COLO668 (cell line): ENCODE measurements around the gene CACYBP.
A peak's percentile ranks its signal among the peaks of the same experiment; 100 is the strongest.

Source experiments
- DNase-seq: peaks from one replicate; lab custom pipeline; 2025; ENCODE audit not compliant: unreplicated experiment; lab: John Stamatoyannopoulos, UW

Gene CACYBP, protein sequence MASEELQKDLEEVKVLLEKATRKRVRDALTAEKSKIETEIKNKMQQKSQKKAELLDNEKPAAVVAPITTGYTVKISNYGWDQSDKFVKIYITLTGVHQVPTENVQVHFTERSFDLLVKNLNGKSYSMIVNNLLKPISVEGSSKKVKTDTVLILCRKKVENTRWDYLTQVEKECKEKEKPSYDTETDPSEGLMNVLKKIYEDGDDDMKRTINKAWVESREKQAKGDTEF

DNA sequence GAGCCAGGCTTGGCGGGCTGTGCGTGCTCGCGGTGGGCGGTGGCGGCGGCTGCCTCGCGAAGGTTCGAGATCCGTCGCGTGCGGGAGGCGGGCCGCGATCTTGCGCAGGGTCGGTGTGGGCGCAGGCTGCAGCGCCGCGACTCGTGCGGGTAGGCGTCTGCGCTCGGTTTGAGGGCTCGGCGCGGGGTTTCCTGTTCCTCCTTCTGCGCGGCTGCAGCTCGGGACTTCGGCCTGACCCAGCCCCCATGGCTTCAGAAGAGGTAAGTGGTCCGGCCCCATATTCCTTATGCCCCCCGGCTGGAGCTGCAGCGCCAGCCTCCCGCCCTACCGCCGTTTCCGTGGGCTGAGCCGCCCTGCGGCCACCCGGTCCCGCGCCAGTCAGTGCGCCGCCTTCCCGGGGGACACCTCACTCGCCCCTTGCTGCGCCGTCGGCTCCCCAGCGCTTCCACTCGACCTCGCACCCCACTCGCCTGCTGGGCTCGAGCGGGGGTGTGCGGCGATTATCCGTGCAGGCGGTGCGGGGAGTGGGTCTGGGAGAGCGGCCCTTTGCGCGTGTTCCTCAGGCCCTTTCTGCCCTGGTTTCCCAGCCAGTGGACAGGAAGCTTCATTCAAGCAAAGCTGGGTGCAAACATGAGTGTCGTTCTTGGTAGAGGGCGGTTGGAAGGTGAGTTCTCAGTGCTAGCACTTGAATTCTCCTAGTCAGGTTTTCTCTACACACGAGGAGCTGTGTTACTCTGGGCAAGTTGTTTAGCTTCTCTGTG lies at the start of gene CACYBP:
Gene CACYBP (plus strand): TSS at position 12 of the 761 bp plus-strand sequence. CDS start 234 bp downstream, at position 246.
- peak; percentile 74 for DNase-seq

DNA sequence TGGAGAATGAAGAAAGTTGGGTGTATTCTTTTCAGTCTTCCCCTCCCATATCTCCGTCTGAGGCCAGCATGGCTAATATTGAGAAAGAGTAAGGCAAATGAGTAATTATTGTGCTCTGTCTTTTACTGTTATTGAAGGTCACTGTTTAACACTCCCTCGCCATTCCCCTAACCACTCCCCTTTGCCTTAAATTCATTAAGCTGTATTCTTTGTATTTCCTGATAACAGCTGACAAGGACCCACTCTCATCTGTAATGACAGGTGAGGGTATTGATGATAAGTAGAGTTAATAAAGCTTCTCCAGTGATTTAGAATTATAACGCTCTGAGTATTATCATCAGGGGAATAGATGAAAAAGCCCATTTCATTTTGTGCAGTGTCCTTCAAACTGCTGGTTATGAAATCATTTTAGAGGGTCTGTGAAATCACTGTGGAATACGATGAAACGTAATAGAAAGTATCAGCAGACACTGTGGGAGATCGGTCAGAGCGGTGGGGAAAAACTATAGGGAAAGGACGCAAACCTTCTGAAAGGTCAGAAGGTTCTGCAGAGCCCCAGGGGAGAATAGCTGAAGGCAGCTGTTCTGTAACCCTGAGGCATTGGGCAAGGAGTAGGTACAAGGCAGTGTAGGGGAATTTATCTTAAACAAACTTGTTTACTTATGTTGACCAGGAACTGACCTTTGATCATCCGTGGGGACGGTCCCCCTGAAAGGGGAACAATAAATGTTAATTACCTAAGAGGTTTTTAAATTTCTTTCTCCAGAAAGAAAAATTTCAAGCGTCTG lies 46.3 kb upstream of the CACYBP start:
- peak; percentile 48 for DNase-seq

DNA sequence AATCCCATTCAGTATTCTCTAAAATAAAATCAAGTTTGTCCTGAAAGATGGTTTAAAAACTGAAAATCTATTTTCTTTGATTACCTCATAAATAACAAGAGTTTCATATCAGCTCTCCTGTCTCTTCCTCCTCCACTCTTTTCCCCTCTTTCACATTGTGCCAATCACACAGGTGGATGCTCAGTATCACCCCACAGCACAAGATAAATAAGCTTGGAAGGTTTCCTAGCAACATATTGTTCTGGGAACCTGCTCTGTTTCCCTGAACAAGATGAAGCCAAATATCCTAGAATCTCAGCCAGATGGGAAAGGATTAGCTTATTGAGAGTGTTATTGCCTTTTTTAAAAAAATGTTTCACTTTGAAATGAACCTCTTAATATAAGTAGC lies 45.7 kb upstream of the CACYBP start:
- DNase-seq: peak; percentile 57

DNA sequence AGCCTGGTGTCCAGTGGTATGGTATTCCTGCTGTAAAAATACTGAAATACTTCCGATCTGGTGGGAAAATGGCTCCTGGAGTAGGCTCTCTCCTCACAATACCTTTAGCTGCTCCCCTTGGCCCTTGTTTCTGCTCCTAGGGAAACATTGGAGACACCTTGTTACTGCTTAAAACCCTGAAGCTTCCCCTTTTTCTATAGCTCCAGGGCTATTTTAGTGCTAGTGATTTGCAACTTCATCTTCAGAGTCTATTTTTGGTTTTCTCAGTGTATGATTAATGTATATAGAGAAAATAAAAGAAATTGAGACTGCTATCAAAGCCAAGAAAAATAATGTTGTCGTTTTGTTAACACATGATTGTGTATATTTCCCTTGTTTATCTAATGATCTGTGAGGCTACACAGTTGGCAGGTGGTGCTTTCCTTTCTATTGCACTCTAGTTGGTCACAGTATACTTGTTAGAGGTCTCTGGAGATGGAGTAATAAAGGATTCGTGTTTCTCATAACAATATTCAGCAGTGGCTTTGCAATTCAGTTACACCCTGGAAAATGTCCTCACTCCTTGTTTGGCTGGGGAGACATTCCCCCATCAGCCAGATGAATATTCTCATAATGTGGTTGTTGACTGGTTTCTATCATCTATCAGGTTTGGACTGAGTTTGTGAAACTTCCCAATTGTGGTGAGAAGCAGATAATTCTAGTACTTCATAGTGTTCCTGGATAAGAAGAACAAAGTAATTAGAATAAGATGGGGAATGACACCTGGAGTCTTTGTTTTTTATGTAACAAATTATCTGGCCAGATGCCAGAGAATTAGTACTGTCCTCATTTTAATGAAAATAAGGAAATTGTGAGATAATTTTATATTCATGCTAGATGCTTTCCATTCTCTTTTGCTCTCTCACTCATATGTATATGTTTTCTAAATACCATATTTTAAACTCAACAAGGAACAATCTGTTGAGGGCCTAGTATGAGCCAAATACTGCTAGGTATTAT lies 44.8 kb upstream of the CACYBP start:
- DNase-seq: peak; percentile 29

DNA sequence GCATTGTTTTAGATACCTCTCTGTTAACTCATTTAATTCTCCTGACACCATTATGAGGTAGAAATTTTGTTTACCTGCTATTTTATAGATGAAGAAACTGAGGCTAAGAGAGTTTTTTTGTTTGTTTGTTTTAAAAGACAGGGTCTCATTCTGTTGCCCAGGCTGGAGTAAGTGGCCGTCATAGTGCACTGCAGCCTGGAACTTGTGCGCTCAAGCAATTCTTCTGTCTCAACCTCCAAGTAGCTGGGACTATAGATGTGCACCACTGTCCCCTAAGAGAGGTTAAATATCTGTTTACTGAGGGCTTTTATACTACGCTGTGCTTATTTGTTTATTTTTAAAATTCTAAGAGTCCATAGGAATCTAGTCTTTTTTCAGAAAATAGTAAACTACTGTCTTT lies 43.7 kb upstream of the CACYBP start:
- no peak for DNase-seq

DNA sequence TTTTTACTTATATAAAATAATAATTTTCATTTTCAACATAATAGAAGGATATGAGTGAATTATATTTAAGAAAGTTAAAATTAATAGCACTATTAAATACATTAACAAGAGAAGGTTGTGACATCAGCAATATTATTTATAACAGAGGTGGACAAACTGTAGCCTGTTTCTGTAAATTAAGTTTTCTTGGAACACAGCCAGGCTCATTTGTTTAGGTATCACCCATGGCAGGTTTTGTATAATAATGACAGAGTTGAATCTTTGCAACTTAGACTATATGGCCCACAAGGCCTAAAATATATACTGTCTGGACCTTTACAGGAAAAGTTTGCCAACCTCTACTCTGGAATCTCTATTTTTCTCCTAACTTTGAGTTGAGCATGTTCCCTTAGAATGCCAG lies 42.8 kb upstream of the CACYBP start:
- no peak for DNase-seq

DNA sequence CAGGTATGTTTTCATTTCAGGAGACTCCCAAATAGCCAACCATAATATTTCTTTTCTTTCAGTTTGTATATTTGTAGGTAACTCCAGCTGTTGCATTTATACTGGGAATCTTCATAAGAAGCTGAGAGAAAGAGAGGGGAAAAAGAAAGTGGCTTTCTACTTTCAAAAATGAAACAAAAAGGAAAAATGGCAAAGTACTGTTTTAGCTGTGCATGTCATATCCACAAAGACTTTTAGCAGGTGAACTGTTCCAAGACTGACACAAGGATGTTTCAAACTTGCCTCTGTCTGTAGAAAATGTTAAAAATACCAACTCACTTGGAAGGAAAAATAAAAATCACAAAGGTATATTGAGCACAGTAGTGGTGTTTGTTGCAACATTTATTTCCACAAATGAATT lies 41.9 kb upstream of the CACYBP start:
- no peak for DNase-seq

DNA sequence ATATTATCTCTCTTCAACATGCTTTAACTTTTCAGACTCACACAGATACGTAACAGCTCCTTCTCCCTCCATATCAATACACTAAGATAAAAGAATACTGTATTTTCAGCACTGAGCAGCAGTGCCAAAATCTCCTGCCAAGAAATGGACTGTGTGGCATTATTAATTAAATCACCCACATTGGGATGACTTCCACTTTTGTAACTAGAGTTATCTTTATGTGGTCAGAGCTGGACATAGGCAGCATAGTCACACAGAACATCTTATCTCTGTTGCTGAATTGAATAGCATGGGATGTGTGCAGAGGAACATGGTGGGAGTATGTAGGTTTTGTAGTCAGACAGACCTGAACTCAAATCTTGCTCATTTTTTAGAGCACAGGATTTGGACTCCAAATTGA lies 41.4 kb upstream of the CACYBP start:
- DNase-seq: no peak

DNA sequence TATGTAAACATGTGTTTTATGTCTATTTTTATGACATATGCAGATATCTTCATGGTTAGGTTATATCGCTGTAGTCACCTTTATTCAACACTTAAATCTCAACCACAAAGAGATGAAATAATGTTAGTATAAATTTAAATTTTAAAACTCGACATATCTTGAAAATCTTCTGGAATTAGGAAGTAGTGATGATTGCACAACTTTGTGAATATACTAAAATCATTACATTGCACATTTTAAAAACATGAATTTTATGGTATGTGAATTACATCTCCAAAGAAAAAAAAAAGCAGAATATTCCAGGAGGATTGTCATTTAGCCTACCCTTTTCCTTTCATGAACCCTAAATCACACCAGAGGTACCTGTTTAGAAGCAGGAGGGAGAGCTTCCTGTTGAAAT lies 39.4 kb upstream of the CACYBP start:
- DNase-seq: no peak

DNA sequence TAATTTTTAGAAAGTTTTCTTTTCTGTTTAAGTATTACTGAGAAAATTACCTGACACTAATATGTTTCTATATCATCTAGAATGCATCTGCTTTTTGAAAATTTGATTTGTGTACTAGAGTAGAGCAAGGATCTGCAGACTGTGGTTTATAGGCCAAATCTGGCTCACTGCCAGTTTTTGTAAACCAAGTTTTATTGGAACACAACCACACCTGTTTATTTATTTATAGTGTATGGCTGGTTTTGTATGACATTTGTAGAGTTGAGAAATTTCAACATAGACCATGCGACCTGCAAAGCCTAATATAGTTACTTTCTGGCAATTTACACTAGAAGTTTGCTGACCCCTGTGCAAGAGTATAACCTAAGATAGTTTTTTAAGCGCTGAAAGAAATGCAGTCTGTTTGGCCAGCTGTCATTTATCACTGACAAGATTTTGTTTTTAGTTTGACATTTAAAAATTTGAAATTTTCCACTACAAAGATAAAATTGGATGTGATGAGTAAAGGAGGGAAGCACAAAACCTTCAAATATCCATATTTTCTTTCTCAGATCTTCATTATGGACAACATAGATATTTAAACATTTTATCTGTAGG lies 36.1 kb upstream of the CACYBP start:
- peak; percentile 43 for DNase-seq

DNA sequence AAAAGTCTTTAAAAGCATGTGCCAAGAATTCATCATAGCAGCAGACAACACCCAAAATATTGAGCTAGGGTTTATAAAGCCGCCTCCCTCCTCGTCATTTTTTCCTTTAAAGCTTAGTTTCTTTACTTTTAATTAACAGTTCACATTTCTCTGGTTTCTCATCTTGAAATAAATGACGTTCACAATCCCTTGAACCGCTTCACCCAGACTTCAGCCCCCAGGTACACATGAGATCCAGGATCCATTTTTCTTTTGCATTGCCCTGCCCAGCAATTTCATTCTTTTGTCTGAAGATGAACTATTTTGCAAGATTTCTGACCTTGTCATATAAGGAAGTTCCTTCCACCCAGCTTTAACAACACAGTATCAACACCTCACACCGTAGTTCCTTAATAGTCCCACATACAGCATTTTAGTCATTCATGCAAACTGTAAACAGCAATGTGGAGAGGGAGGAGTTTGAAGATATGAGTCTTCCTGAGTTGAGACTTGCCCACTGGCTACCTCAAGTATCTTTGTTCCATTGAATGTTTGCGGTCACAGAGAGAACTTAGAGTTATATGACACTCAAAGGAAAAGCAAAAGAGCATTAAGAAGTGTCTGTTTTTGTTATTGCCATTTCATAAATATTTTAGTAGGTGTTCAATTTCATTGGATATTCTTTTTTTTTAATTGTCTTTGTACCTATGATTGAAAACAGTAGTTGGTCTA lies 35.3 kb upstream of the CACYBP start:
- no peak for DNase-seq

DNA sequence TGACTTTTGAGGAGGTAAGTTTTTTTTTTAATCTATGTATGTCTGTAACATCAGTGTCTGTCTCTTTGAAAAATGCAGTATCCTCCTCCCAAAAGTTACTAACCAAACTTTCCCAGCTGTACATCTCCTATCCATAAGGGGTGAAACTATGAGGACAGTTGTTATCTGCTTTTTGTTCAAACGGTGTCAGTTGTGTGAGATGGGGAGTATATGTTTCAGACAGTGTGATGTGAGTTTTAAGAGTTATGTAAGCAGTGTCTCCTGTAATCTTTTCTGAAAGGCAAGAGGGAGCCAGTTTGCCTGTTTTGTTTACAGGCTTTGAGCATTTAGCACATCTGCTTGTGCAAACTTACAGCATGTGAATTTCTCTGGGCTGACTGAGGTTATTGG lies 34.8 kb upstream of the CACYBP start:
- DNase-seq: no peak

DNA sequence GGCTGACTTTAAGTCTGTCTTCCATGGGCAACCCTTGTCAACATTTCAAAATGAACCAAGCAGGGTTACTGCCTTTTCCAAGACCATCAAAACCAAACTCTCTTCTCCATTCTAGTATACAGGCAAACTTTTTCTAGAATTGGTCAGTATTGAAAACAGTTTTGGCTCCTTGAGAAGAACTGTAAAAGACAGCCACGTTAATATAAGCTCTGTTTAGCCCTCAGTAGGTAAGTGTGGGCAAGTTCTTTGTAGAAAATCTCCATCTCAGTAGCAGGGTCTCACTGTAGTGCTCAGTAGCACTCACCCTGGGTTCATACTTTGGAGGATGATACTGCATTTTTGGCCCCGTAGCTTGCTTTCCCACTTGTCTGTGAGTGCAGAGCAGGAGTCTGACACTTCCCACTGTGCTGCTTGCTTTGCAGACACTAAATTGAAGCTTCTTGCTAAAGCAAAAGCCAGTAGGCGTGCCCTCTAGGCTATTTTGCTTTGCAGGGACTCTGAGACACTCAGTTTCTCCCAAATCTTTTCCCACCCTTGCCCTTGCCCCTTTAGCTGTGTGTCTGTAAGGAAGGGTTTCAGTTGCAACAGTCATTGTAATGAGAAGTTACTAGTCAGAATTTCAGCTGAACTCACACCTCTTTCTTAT lies 34.3 kb upstream of the CACYBP start:
- no peak for DNase-seq

DNA sequence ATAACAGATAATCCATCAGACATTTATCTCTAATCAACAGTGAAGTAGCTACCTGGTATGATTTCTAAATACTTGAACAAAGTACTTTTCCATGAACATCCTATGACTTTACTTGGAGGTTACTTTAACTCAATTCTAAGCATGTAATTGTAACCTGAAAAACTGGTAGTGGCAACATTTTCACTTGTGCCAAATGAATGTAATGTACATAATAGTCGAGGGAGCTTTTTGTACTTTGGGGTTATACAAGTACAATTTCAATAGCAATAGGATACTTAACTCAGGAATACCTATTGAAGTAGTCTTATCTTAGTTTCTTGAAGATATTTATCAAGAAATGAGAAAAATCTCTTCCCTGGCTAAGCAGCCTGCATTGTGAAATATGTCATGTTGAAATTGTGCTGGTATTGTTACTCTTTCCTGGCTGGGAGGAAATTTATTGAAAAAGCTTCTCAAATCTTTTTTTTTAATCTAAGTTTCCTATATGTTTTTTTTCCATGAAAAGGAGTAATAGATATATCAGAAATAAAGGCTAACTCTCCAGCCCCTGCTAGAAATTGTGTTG lies 33.7 kb upstream of the CACYBP start:
- DNase-seq: no peak

DNA sequence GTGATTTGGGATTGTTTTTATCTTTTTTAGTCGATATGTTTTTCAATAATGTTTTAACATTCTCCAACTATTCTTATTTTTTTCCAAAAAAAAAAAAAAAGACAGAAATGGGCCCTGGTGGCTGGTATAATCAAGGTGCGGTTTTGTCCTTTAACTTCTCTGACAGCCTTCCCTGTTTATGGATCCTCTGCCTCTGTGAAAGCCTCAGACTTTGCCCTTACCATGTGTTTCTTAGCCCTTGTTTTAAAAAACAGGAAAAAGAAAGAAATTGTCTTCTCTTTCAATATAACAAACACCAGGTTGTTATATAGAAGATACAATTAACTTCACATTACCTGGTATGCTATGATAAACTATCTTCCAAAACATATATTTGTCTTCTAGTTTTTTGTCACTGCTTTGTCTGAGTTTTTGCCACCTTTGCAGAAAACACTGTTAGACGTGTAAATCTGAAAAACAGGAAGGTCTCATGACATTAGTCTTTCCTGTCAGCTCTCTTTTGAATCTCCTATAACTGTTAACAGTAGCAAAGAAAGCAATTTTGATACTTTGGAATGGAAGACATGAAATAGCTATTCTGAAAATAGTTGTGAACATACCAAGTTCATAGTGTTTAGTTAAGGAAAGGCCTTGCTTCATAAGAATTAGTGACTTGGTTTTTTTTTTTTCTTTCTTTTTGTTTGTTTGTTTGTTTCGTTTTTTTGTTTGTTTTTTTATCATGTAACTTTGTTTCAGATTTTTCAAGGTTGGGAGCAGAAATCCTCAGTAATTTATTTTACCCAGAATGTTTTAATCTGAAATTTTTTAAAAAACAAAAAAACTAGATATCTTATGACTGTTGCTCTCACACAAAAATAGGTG lies 31.7 kb upstream of the CACYBP start:
- DNase-seq: no peak

DNA sequence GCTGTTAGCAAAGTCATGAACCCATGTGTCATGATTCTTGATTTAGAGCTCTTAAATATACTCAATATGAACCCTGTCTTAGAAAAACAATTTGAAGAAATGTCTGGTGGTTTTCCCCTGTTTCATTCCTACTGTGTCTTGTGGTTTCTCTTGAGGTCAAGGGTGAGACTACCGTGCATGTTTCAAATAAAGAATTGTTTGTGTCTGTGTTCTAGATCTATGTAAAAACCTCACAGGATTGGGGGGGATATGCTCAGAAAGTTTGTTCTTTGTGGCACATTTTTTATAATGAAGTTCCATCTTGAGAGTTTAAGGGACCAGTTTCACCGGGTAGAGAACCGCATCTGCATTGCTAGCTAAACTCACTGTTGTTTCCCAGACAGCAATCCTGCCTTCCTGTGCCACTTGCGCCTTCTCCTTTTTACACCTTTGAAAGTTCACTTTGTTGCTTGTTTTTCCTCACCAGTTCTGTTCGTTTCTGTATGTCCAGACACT lies 30.9 kb upstream of the CACYBP start:
- no peak for DNase-seq

DNA sequence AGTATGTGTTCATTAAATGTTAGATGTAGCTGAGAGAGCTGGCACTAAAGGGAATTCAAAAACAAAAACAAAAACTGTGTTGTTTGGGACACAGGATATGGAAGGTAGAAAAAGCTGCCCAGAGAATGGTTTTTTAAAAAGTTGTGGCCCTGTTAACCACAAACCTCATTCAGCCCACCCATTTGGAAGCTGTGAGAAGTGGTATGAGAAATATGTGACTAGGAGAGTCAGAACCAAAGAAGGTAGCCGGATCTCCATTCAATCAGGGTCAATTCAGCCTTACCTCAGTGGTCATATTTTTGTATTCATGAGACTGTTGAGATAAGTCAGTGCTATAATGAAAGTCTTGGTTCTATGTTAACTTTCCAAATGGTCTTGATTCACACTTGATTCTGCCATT lies 29.8 kb upstream of the CACYBP start:
- DNase-seq: no peak

DNA sequence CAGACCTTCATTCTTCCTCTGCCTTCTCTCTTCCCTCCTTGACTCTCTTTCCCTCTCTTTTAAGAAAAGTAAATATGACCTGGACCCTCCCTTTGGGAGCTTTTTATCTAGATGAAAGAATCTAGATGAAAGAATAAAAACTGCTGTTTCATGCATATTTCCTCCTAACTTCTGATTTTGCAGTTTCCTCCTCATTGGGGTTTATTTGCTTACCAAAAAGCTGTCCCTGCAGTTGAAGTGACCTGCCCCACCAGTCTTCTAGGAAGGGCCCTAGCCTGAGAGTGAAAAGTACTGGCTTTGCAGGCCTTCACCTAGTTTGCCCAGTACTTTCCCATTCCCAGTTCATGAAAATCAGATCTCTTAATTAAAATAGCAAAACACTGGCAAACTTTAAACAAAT lies 28.3 kb upstream of the CACYBP start:
- no peak for DNase-seq
